ENCODE measurements around the gene SWAP70.

The SWAP70 gene

DNA sequence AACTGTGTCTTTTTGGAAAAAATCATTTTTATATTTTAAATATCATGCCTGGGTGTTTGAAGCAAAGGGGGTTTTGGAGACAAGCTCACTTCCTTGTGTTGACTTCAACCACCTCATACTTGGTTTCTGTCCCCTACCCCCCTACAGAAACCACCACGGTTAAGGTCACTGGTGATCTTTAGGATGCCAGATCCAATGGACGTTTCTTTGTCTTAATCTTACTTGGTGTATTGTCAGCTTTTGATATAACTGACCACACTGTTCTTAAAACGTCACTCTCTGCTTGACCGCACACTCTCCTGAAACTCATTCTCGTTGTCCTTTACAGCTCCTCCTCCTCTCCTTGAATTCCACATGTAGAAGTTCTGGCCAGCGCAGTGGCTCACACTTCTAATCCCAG is 34.8 kb upstream of the SWAP70 start:
- Histone ChIP-seq H3K4me1 (no peaks in the 10 kb centered on the region), H3K4me3 (ENCODE audit: low read depth, low read length) (no peak overlapping the region), H3K9me3 (no peaks in the 10 kb centered on the region), H3K27me3 (no peaks in the 10 kb centered on the region), H3K36me3 (no peaks in the 10 kb centered on the region)
- TF ChIP-seq, protein P1, sequence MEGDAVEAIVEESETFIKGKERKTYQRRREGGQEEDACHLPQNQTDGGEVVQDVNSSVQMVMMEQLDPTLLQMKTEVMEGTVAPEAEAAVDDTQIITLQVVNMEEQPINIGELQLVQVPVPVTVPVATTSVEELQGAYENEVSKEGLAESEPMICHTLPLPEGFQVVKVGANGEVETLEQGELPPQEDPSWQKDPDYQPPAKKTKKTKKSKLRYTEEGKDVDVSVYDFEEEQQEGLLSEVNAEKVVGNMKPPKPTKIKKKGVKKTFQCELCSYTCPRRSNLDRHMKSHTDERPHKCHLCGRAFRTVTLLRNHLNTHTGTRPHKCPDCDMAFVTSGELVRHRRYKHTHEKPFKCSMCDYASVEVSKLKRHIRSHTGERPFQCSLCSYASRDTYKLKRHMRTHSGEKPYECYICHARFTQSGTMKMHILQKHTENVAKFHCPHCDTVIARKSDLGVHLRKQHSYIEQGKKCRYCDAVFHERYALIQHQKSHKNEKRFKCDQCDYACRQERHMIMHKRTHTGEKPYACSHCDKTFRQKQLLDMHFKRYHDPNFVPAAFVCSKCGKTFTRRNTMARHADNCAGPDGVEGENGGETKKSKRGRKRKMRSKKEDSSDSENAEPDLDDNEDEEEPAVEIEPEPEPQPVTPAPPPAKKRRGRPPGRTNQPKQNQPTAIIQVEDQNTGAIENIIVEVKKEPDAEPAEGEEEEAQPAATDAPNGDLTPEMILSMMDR (IDR thresholded peaks at IDR 0.05; ENCODE audit: low read depth, low read length): no peak
- DNase-seq: no peak

DNA sequence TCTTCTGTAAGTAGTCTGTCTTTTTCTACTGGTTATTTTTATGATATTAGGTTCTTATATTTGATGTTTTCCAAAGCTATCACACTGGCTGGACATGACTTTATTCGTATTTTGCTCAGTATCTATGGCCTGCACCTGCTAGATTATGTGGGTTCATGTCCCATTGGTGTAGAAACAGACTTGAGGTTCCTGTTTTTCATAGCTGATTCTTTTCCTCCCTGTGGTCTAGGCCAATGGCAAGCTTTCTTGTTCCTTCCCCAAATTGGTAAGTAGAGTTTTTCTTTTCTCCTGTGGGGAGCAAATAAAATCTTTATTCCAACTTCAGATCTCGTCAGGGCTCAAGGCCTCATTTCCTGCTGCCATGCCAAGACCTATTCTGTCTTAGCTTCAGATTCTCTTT is 30.2 kb upstream of the SWAP70 start:
- no peak for DNase-seq

DNA sequence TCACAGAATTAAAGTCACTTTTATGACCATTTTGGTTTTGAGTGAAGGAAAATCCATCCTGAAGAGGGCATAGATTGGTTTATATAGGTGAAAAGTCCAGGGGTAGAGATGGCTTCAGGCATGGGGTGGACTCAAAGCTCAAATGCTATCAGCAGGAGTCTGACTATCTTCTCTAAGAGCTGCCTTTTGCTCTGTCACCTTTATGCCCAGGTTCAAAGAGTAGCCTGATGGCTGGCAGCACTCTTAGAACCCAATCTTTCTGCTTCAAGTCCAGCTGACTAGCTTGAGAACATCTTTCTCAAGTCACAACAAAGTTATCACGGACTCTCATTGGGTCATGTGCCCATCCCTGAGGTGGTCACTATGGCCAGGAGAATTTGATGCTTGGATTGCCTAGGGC is 27.2 kb upstream of the SWAP70 start:
- DNase-seq: no peak
- H3K4me1 ChIP-seq: no peaks in the 10 kb centered on the region
- TF ChIP-seq, protein P1 (IDR thresholded peaks at IDR 0.05; ENCODE audit: low read depth, low read length): no peak
- H3K36me3 ChIP-seq: no peaks in the 10 kb centered on the region
- H3K4me3 ChIP-seq (ENCODE audit: low read depth, low read length): no peak overlapping the region
- no peaks in the 10 kb centered on the region for H3K9me3 ChIP-seq
- no peaks in the 10 kb centered on the region for H3K27me3 ChIP-seq

More for the DNA sequence above, 30.2 kb upstream of the SWAP70 start:
- H3K27me3 ChIP-seq: no peaks in the 10 kb centered on the region
- no peaks in the 10 kb centered on the region for H3K4me1 ChIP-seq
- no peaks in the 10 kb centered on the region for H3K36me3 ChIP-seq
- H3K4me3 ChIP-seq (ENCODE audit: low read depth, low read length): no peak overlapping the region
- H3K9me3 ChIP-seq: no peaks in the 10 kb centered on the region
- TF ChIP-seq, protein P1 (IDR thresholded peaks at IDR 0.05; ENCODE audit: low read depth, low read length): no peak

DNA sequence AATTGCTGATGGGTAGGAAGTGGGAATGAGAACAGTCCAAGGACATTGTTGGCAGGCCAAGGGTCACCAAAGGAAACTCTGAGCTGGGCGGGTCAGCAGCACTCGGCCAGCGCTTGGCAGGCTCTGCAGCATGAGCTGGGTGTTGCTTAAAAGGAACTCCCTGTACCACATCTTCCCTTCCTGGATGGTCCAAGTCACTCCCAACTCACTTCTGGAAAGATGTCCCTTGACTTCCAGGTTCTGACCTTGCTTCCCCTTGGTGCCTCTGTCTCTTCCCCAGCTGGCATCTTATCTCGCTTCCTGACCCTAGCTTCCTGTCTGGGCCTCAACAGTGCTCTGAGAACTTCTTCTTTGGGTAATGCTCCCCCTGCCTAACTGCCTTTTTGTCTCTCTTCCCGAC is 24.8 kb upstream of the SWAP70 start:
- no peaks in the 10 kb centered on the region for H3K9me3 ChIP-seq
- H3K4me3 ChIP-seq (ENCODE audit: low read depth, low read length): no peak overlapping the region
- no peaks in the 10 kb centered on the region for H3K36me3 ChIP-seq
- no peaks in the 10 kb centered on the region for H3K27me3 ChIP-seq
- TF ChIP-seq, protein P1 (IDR thresholded peaks at IDR 0.05; ENCODE audit: low read depth, low read length): no peak
- DNase-seq: no peak
- H3K4me1 ChIP-seq: no peaks in the 10 kb centered on the region

DNA sequence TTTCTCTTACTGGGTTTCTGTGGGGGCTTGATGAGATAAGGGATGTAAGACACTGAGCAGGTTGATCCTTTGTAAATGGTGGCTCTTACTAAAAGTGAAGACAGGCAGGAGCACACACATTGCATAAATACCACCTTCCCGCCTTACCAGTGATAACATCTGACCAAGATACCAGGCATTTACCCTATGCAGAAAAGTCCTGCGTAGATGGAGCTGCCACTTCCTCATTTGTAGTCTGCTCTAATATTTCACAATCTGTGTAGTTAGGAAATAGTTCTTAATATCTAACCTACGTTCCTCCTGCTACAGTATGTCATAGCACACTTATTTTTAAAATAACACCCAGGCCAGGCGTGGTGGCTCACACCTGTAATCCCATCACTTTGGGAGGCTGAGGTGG is 23.9 kb upstream of the SWAP70 start:
- H3K4me1 ChIP-seq: no peaks in the 10 kb centered on the region
- H3K4me3 ChIP-seq (ENCODE audit: low read depth, low read length): no peak overlapping the region
- H3K9me3 ChIP-seq: no peaks in the 10 kb centered on the region
- no peak for DNase-seq
- H3K36me3 ChIP-seq: no peaks in the 10 kb centered on the region
- H3K27me3 ChIP-seq: no peaks in the 10 kb centered on the region
- TF ChIP-seq, protein P1 (IDR thresholded peaks at IDR 0.05; ENCODE audit: low read depth, low read length): no peak

DNA sequence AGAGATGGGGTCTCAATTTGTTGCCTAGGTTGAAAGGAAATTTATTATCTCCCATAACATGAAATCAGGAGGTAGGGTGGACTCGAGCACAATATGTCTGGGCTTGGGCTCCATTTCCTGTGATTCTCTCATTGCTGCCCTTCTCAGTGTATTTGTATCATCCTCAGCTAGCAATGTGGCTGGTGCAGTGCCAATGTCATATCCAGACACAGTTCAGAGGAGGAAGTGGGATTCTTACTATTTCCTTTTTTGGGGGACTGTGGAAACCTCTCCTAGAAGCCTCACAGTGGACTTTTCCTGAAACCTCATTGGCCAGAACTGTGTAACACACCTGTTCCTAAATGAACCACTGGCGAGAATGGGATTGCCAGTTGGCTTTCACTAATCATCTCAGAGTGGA is 21.0 kb upstream of the SWAP70 start:
- no peaks in the 10 kb centered on the region for H3K9me3 ChIP-seq
- no peaks in the 10 kb centered on the region for H3K27me3 ChIP-seq
- DNase-seq: no peak
- H3K4me3 ChIP-seq (ENCODE audit: low read depth, low read length): no peak overlapping the region
- TF ChIP-seq, protein P1 (IDR thresholded peaks at IDR 0.05; ENCODE audit: low read depth, low read length): no peak
- H3K36me3 ChIP-seq: no peaks in the 10 kb centered on the region
- no peaks in the 10 kb centered on the region for H3K4me1 ChIP-seq

Measured in BE2C (cell line).